ENCODE data around the gene CR1. TPM values are rescaled to one million over a fixed set of nuclear protein-coding genes. Genes with fewer than 3 reads are reported as not detected.
A peak's percentile ranks its signal among the peaks of the same experiment; 100 is the strongest.

The CR1 gene
- total and polyA plus RNA-seq, 2 of the 8 experiments (the other 6 are each of a cell fraction or from before 2014, with no cell fraction given): 0.15 to 0.22 TPM

DNA sequence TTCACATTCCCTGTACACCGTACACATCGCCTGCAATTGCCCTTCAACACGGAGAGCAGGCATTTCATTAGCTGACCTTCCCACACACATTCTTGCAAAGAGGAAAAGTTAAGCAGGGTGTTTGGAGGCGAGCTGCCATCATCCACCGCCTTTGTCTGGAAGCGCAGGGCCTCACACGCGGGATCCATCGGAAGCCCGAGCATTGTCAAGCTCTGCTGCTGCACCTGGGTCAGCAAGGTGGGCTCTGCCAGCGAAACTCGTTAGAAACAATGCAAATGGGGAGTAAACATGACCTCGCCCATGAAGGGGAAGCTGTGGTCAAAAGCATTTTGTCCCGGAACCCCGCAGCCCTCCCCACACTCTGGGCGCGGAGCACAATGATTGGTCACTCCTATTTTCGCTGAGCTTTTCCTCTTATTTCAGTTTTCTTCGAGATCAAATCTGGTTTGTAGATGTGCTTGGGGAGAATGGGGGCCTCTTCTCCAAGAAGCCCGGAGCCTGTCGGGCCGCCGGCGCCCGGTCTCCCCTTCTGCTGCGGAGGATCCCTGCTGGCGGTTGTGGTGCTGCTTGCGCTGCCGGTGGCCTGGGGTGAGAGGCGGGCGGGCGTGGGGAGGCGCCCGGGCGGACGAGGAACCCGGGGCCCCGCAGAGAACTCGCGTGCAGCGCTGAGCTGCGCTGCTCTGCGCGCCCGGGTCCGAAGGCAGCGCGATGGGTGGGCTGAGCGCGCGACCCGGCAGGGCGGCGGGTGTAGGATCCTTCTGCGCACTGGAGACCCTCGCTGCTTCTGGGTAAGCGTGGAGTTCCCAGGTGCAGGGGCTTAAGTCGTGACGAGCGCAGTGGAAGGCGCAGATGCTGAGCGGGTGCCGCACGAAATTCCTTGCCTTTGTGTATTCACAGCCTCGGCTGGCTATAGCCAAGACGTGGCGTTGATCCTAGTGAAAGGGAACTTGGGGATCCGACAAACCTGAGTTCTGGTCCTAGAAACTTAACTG lies at the start of gene CR1 (continued):
- TF ChIP-seq, protein P1, sequence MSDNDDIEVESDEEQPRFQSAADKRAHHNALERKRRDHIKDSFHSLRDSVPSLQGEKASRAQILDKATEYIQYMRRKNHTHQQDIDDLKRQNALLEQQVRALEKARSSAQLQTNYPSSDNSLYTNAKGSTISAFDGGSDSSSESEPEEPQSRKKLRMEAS (IDR thresholded peaks at IDR 0.05): peak; percentile 62
- TF ChIP-seq SUZ12 (IDR thresholded peaks at IDR 0.05; ENCODE audit: low read length) (peak; percentile 68; the same call in 1 of the 2 replicates), JUN (IDR thresholded peaks at IDR 0.05; ENCODE audit: low read depth, low read length) (no peak), BACH1 (IDR thresholded peaks at IDR 0.05; ENCODE audit: low read length) (0 out of 2 replicates have a peak, but pooled peaks have one; percentile 21), EGR1 (IDR thresholded peaks at IDR 0.05; ENCODE audit: borderline replicate concordance, low read depth, low read length) (no peak), EP300 (IDR thresholded peaks at IDR 0.05; ENCODE audit: borderline replicate concordance in 1 of 2, low read depth in 2 of 2, low read length in 2 of 2) (no peak), SIRT6 (IDR thresholded peaks at IDR 0.05; ENCODE audit: low read length) (no peak), ASH2L (IDR thresholded peaks at IDR 0.05; ENCODE audit: low read length) (peak; percentile 61), POLR2A (IDR thresholded peaks at IDR 0.05; ENCODE audit: control extremely low read depth in 1 of 2, low read depth in 2 of 2, low read length in 2 of 2) (peak in 1 of 2 experiments; percentile 14; a peak in 1 of 3 replicates)
- TF ChIP-seq, protein P2, sequence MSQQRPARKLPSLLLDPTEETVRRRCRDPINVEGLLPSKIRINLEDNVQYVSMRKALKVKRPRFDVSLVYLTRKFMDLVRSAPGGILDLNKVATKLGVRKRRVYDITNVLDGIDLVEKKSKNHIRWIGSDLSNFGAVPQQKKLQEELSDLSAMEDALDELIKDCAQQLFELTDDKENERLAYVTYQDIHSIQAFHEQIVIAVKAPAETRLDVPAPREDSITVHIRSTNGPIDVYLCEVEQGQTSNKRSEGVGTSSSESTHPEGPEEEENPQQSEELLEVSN (IDR thresholded peaks at IDR 0.05): 0 out of 2 replicates have a peak, but pooled peaks have one; percentile 32
